ENCODE results near the gene TMEM176B. TPM values are rescaled to one million over a fixed set of nuclear protein-coding genes. Genes with fewer than 3 reads are reported as not detected.

TMEM176B gene
- total RNA-seq: not detected in 2 replicates

DNA sequence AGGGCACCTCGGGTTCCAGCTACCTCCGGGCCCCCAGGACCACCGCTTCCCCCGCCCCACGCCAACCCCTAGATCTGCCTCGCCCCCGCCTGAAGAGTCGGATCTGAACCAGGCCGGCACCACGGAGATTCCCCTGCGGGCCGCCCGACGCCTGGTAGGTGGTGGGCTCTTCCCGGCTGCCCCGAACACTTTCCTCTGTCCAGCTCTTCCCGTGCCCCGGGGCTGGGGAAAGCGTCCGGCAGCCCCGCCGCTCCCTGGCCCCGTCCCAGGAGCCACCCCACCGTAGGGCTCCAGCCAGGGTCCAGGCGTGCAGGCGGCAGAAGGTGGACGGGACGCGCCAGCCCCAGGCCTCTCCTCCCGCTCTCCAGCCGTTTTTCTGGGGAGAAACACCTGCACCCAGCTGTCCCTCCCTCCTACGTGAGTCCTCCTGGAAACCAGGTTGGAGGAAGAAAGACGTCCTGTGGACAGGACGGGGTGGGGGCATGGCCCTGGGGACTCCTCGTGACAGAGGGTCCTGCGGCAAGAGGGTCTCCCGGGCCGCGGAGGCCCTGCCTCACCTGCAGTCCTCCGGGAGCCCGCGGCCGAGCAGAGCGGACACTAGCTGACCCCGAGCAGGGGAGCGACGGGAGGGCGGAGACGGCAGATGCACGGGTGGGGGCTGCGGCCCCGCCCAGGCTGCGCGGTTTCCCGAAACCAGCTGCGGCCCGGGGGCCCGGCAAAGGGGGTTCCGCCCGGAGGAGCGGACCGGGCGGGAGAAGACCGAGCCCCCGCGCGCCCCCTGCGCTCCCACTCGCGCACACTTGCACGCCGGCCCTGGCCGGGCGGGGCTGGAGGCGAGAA, at the start of gene TMEM176B:
TSS of gene TMEM176B (minus strand) at position 624 of the 840 bp plus-strand sequence. CDS start 3,795 bp downstream, outside the sequence.

GRCh38 chr7:150800581-150801241, 547 bp upstream of the TMEM176B start, which contains the start of gene TMEM176A:
Gene TMEM176A (plus strand): TSS chr7:150800769. CDS start chr7:150801551, 782 bp downstream.

Other genes with a start within 250 kb of the TMEM176B start
- gene GIMAP4, start 233.0 kb downstream of the TMEM176B start, total RNA-seq: 0.23 and 0.59 TPM in 2 replicates
- gene GIMAP6, start 168.0 kb downstream of the TMEM176B start, total RNA-seq: 0.05 and 0.30 TPM in 2 replicates
- under 0.01 TPM in 1 of 2 replicates, not detected in the other for gene GIMAP2, start 114.7 kb downstream of the TMEM176B start, total RNA-seq
- gene GIMAP1, start 83.8 kb downstream of the TMEM176B start, total RNA-seq: under 0.01 TPM in 1 of 2 replicates, not detected in the other
- gene GIMAP5, start 62.9 kb downstream of the TMEM176B start, total RNA-seq: not detected in 2 replicates
- not detected in 2 replicates for gene TMEM176A, start 405 bp upstream of the TMEM176B start, total RNA-seq
- gene AOC1, start 52.2 kb upstream of the TMEM176B start, total RNA-seq: not detected in 2 replicates
- gene KCNH2, start 178.0 kb upstream of the TMEM176B start, total RNA-seq: 2.7 and 3.8 TPM in 2 replicates
- gene NOS3, start 190.7 kb upstream of the TMEM176B start, total RNA-seq: 2.1 and 6.5 TPM in 2 replicates
- gene ATG9B, start 224.1 kb upstream of the TMEM176B start, total RNA-seq: 1.6 and 2.1 TPM in 2 replicates
- gene ABCB8, start 228.1 kb upstream of the TMEM176B start, total RNA-seq: 38.6 and 45.9 TPM in 2 replicates
- gene ASIC3, start 248.2 kb upstream of the TMEM176B start, total RNA-seq: 0.05 TPM in 1 of 2 replicates, not detected in the other